Fibroblast of skin of back (primary cell): Measurements from ENCODE around the gene YIPF3.
"Not testable (repeated sequence)": the region's sequence is repeated elsewhere in the genome, so short reads cannot be mapped to it uniquely, and the experiment has no call there.

Experiments used
- DNase-seq: peaks from one replicate; pipeline ENCODE4 v3.0.0-alpha.2; 2013

Gene YIPF3

DNA sequence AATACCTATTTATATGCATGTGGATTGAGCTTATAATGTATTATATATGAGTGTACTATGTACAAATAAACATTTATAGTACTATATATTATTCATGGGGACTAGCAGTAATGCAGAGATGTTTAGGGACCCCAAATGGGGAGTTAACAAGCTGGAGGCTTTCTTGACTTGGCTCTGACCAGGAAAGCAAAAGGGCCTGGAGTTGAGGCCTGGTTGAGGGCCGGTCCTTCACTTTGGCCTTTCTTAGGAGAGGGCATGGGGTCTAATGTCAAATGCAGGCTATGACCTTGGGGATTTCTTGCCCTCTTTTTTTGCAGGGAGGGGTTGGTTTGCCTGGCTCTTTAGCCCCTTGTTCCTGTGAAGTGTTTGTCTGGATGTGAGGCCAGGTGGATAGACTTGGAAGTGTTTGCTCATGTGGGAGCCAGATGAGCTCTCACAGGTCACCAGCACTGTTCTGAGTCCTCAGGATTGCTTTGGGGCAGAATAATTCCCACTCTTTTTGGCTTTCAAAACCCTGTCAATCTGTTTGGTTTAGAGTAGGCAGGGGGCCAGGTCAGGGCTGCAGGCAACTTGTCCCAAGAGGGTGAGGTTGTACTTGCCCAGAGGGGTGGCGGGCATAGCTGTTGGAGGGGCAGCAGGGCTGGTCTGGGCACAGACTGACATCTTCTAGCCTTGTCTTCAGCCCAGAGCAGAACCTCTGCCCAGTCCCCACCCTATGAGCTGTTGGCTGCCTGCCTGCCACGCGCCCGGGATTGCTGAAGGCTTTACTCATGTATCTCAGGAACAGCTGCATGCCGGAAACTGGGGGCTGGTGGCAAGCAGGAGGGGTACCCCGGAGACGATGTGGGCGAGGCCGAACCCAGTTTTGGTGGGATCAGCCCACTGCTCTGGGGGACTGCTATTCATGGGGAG lies 24.7 kb downstream of the YIPF3 start:
- DNase-seq, result peak; percentile 77

GRCh38 chr6:43490523-43490939 lies 26.2 kb downstream of the YIPF3 start:
- no peak for DNase-seq

DNA sequence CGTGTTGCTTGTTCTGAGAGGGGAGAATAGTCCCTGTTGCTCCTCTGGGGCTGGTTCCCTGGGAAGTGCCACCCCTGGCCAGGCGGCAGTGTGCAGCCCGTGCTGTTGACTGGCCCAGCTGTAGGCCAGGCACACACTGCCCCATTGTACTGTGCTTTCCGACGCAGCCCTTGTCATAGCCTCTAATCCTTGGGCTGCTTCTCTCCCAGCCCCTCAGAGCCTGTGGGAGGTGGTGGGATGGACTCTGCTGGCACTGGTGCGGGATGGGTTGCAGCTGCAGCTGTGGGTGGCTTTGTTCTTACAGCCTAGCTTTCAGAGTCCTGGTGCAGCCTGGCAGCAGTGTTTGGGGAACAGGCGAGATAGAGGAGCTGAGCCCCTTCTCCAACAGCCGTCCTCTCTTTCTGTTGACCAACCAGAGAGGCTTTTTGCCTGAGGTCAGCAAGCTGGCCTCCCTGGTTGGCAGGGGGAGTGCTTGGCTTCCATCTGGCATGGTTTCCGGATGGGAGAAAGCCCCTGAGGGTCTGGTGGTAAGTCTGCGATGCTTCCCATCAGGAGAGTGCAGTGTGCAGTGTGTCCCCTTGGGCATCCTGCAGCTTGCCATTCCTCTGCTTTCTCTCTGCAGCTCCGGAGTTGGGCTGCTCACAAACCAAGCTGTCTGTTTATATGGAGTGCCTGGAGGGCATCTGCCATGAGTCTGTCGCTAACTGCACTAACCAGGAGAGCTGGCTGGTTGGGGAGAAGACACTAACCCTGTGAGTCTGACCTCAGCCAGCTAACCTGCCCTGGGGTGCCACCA lies 27.3 kb downstream of the YIPF3 start:
- no peak for DNase-seq

GRCh38 chr6:43488667-43489276 lies 28.0 kb downstream of the YIPF3 start:
- no peak for DNase-seq

GRCh38 chr6:43481591-43482236 lies 35.0 kb downstream of the YIPF3 start:
- DNase-seq, result no peak

DNA sequence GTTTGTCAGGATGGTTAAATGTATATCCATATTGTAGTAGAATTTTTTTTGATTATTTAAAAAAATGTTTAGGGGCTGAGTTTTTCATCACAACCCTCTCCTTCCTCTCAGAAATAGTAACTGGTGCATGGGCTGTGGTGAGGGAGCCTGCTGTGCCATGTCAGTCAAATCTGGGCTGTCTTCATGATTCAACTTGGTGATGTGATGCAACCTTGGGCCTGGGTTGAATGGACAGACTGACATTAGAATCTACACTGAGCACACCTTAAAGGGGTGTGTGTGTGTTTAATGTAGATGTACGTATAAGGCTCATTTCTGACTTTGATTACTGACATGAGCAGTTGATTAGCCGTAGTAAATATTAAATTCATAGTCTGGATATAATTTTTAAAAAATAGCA lies 35.7 kb downstream of the YIPF3 start:
- no peak for DNase-seq

DNA sequence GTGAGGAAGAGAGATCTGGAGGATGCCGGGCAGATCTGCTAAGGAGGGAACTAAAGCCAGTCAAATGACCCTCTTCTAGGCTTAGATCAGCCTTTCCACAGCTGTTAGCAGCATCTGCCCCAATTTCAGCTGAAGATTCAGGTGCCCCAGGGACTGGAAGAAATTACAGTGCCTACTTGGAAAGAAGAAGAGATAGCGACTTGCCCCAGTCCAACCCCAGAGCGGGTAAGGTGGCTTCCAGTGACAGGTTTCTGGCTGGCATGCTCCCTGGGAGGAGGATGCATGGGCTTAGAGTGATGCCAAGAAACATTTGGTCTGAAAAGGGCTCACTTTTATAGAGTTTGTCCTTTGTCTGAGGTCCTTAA lies 38.7 kb downstream of the YIPF3 start:
- no peak for DNase-seq

DNA sequence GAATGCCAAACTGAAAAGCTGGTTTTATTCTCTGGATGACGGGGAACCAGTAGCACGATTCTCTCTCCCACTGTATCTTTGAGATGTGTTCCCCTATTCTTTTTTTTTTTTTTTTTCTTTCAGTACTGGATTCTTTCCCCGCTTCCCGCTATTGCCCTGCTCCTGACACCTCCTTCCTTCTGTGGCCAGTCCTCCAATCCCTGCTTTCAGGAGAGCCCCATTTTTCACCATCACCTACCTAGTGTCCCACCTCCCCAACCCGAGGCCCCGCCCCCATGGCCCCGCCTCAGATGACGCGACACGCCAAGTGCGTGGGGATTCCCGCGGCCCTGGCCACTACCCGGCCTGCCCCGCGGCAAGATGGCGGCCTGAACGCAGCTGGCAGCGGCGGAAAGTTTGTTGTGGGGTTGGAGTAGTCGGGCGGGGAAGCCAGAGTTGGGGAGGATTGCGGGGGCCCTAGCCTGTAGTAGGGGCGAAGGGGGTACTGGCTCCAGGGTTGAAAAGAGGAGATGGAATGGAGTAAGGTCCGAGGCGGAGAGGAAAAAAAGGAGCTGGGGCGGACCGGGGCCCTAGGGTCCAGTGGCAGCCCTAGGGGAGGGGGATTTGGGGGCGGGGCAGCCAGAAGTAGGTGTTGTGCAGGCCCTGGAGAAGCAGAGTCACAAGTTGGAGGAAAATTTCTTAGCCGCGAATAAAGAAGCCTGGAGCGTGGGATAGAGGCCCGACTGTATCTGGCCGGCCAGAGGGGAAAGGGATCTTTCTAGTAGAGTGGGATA lies 39.3 kb downstream of the YIPF3 start, which contains the start of gene TJAP1:
TSS of gene TJAP1 (plus strand) at position 336 of the 773 bp plus-strand sequence. CDS start 21,432 bp downstream, outside the sequence.
- peak; percentile 82 for DNase-seq

GRCh38 chr6:43476746-43477145 lies 40.0 kb downstream of the YIPF3 start:
- no peak for DNase-seq

DNA sequence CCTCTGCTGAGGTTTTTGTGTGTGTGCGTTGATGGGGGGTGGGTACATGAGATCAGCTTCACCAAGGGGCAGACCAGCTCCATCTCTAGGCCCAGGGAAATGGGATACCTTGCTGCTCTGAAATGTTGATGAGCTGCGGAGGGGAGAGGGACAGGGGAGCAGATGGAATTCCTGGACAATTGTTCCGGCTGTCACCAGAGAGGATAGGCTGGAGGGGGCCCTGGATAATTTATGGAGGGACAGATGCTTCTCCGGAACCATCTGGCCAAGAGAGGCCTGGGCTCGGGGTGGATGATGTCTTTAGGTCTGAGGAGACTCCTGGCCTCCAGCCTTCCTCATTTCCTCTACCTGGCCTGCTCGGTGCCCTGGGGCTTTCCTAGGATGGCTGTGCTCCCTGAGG lies 41.2 kb downstream of the YIPF3 start:
- no peak for DNase-seq

- no peak for DNase-seq
Measured at GRCh38 chr6:43472515-43472914, 44.2 kb downstream of the YIPF3 start.

GRCh38 chr6:43471399-43471798 lies 45.3 kb downstream of the YIPF3 start:
- no peak for DNase-seq

- no peak for DNase-seq
Measured at GRCh38 chr6:43469947-43470346, 46.8 kb downstream of the YIPF3 start.

GRCh38 chr6:43468748-43469681 lies 47.7 kb downstream of the YIPF3 start:
- no peak for DNase-seq

DNA sequence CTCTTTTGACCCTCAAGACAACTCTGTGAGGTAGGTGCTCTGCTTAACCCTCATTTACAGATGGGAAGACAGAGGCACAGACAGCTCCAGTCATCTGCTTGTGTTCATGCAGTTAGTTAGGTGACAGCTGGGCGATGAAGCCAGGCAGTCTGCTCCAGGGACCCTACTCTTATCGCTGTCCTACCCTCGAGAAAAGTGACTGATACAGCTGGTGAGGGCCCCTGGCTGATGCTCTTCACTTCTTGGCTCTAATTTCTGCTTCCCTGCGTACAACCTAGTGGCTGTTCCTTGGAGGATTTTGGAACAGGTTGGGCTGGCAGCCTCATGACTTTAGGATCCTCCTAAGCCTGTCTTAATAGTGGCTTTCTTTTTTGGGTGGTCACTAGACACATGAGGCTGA lies 48.5 kb downstream of the YIPF3 start:
- DNase-seq, result no peak

DNA sequence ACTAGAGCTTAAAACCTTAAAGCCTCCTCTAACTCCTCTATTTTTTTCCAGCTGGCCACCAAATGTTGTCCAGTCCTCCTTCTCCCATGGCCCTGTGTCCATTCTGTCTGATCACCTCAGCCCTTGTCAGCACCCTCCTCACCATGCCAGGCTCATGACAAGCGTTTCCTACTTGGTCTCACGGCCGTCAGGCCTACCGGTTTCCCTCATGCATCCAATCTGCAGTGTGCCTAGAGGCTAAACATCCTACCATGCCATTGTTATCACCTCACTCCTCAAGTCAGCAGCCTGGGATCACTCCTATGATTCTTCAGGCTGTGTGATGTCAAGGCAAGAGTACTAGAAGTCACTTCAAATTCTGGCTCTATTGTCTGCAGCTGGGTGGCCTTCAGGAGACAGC lies 49.0 kb downstream of the YIPF3 start:
- no peak for DNase-seq

DNA sequence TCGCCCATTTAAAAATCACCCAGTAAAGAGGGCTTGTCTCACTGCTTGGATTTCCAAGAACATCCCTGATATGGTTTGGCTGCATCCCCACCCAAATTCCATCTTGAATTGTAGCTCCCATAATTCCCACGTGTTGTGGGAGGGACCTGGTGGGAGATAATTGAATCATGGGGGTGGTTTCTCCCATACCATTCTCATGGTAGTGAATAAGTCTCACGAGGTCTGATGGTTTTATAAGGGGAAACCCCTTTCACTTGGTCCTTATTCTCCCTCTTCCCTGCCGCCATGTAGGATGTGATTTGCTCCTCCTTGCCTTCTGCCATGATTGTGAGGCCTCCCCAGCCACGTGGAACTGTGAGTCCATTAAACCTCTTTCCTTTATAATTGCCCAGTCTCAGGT lies 49.5 kb downstream of the YIPF3 start:
- DNase-seq, result not testable (repeated sequence)

GRCh38 chr6:43465948-43466347 lies 50.8 kb downstream of the YIPF3 start:
- DNase-seq, result no peak

DNA sequence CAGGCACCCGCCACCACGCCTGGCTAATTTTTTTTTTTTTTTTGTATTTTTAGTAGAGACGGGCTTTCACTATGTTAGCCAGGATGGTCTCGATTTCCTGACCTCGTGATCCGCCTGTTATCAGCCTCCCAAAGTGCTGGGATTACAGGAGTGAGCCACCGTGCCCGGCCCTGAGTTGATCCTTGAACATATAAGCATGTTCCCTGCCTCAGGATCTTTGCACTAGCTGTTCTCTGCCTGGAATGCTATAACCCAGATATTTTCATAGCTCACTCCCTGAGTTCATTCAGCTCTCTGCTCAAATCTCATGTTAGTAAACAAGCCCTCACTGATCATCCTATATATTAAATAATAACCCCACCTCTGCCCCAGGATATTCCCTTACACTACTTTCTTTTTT lies 52.4 kb downstream of the YIPF3 start:
- no peak for DNase-seq

DNA sequence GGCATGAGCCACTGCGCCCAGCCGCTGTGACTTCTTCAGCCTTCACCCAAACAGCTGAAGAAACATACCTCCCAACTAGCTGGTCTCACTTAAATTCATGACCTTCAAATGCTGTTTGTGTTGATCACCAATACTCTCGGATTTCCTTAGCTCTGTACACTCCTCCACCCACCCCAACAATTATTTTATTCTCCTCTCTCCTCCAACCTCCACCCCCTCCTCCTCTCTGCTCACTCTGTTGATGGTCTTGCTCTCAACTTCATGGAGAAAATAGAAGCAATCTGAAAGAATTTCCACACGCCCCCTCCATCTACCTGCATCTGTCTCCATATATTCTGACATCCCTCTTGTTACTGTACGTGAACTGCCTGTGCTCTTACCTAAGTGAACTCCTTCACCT lies 54.8 kb downstream of the YIPF3 start:
- DNase-seq, result no peak
